ENCODE measurements around the gene EZH2. TPM values are rescaled to one million over a fixed set of nuclear protein-coding genes. Genes with fewer than 3 reads are reported as not detected.

The EZH2 gene
- polyA plus RNA-seq, 2 of the 4 experiments (the other 2 are of a cell fraction) = 36.6 to 45.7 TPM

- H3K27ac ChIP-seq = no peak overlapping the region
- H3K4me1 ChIP-seq = no peaks in the 10 kb centered on the region
- POLR2A ChIA-PET = no interaction called here
- H3K4me3 ChIP-seq = no peak overlapping the region
- WGBS (ENCODE audit: missing lambda C conversion rate) = 69% methylated on average over 9 of the region's 9 CpGs
- CTCF ChIA-PET = no interaction called here
- DNase-seq (ENCODE audit: low read depth in 1 of 2, low spot score in 1 of 2) (no peak), FAIRE-seq (no peak), ATAC-seq (no peak)
- no peak for TF ChIP-seq FOSL2 (IDR thresholded peaks at IDR 0.05)
- no peak for TF ChIP-seq FOSL2 (CRISPR knock-in tag; IDR thresholded peaks at IDR 0.05)
- no peak for TF ChIP-seq CHD4 (IDR thresholded peaks at IDR 0.05; ENCODE audit: borderline replicate concordance)
- TF ChIP-seq TP53 (CRISPR knock-in tag; IDR thresholded peaks at IDR 0.05) = no peak
- no peak for TF ChIP-seq HOXB13 (CRISPR knock-in tag; IDR thresholded peaks at IDR 0.05; ENCODE audit: low read depth)
- no peak for TF ChIP-seq NFE2L2 (conservative IDR thresholded peaks at IDR 0.05; ENCODE audit: low read length)
- no peak for TF ChIP-seq JUNB (IDR thresholded peaks at IDR 0.05)
- TF ChIP-seq MAZ (IDR thresholded peaks at IDR 0.05; ENCODE audit: borderline replicate concordance, low read depth, low read length) = no peak
- TF ChIP-seq EHF (CRISPR knock-in tag; IDR thresholded peaks at IDR 0.05) = no peak
- no peak for TF ChIP-seq NPAS2 (CRISPR knock-in tag; IDR thresholded peaks at IDR 0.05; ENCODE audit: borderline replicate concordance)
- TF ChIP-seq BHLHE40 (IDR thresholded peaks at IDR 0.05; ENCODE audit: low read depth, low read length) = no peak
- TF ChIP-seq FOSB (CRISPR knock-in tag; IDR thresholded peaks at IDR 0.05) = no peak
- TF ChIP-seq USF2 (IDR thresholded peaks at IDR 0.05) = no peak
- no peak for TF ChIP-seq SREBF2 (IDR thresholded peaks at IDR 0.05)
- no peak for TF ChIP-seq MAX (IDR thresholded peaks at IDR 0.05)
- no peak for TF ChIP-seq RCOR1 (IDR thresholded peaks at IDR 0.05; ENCODE audit: low read depth, low read length)
- no peak for TF ChIP-seq BCL3 (IDR thresholded peaks at IDR 0.05)
- TF ChIP-seq ELK1 (IDR thresholded peaks at IDR 0.05; ENCODE audit: low read depth, low read length) = no peak
- no peak for TF ChIP-seq ZC3H11A (IDR thresholded peaks at IDR 0.05)
- H3K4me2 ChIP-seq = no peak overlapping the region
- no peaks in the 10 kb centered on the region for H3K9me3 ChIP-seq
These were observed 22.8 kb upstream of the EZH2 start for GRCh38 chr7:148906707-148907498.

DNA sequence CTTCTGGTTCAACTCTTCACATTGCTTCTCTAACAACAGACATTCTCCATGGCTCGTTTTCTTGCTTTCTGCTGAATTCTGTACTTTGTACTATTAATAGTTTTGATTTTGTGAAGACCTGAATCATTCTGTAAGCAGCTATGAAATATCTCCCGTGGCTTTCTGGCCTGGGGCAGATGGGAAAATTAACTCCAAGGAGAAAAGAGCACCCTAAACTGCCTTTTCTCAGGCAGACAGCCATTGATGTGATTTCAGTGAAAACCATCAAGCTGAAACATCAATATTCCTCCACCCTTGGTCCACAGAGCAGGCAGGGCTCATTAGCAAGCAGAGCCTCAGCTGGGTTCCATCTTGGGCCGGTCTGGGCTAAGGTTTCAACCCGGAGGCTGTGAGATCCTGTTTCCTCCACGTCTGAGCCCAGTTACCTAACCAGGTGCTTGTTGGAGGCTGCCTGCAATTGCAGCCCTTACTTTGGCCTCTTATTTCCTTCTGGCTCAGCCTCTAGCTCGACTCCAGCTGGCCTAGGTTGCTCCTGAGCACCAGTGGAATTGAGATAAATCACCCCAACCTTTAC is 21.1 kb upstream of the EZH2 start:
- H3K9me3 ChIP-seq = no peaks in the 10 kb centered on the region
- H3K4me1 ChIP-seq = no peaks in the 10 kb centered on the region
- DNase-seq (ENCODE audit: low read depth in 1 of 2, low spot score in 1 of 2) (no peak), ATAC-seq (peak; percentile 44 to 47; a peak in 3 of 6 replicates), FAIRE-seq (no peak)
- TF ChIP-seq RAD21 (conservative IDR thresholded peaks at IDR 0.05 in 1 of 2, IDR thresholded peaks at IDR 0.05 in 1 of 2) (no peak), CBX2 (IDR thresholded peaks at IDR 0.05; ENCODE audit: borderline replicate concordance, low read depth) (no peak), POLR2AphosphoS2 (conservative IDR thresholded peaks at IDR 0.05; ENCODE audit: low read length) (no peak), FOSB (CRISPR knock-in tag; IDR thresholded peaks at IDR 0.05) (no peak), NR3C1 (IDR thresholded peaks at IDR 0.05) (no peak)
- TF ChIP-seq, protein P1, sequence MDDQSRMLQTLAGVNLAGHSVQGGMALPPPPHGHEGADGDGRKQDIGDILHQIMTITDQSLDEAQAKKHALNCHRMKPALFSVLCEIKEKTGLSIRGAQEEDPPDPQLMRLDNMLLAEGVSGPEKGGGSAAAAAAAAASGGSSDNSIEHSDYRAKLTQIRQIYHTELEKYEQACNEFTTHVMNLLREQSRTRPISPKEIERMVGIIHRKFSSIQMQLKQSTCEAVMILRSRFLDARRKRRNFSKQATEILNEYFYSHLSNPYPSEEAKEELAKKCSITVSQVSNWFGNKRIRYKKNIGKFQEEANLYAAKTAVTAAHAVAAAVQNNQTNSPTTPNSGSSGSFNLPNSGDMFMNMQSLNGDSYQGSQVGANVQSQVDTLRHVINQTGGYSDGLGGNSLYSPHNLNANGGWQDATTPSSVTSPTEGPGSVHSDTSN (IDR thresholded peaks at IDR 0.05) = no peak
- CTCF ChIA-PET = interaction anchor here (0.6 kb wide), 1 partner anchor 110 kb away, joined by 3 read pairs; no protein-coding TSS in a partner anchor
- POLR2A ChIA-PET = no interaction called here
- H3K4me2 ChIP-seq = 0 out of 3 replicates have a peak overlapping the region, but pooled peaks have one; percentile 8
- 23% methylated on average over 5 of the region's 6 CpGs for WGBS (ENCODE audit: missing lambda C conversion rate)
- no peak overlapping the region; a peak in 1 of 6 replicates for H3K27ac ChIP-seq
- H3K4me3 ChIP-seq = no peak overlapping the region
